GM12878 (cell line): ENCODE measurements around the gene SURF4. TPM values are rescaled to one million over a fixed set of nuclear protein-coding genes. Genes with fewer than 3 reads are reported as not detected.

ENCODE experiments used
- MXI1 ChIP-seq: fragments of 150-350 bp; IDR thresholded peaks from 2 replicates; pipeline ENCODE4 v1.6.1; 2011; ENCODE audit warnings: low read depth, mild to moderate bottlenecking, inconsistent platforms, low read length, improper control_type of control experiment
- NR2F1 ChIP-seq: fragments of 450-650 bp; conservative IDR thresholded peaks from 2 replicates; pipeline ENCODE4 v1.6.1; 2017; ENCODE audit warnings: mild to moderate bottlenecking
- PML ChIP-seq: IDR thresholded peaks from 2 replicates; pipeline ENCODE4 v1.6.1; 2012; ENCODE audit warnings: low read length, inconsistent platforms
- POU2F2 ChIP-seq: IDR thresholded peaks from 3 replicates; pipeline ENCODE4 v1.6.1; 2011; ENCODE audit warnings: low read depth, mild to moderate bottlenecking, low read length, borderline replicate concordance
- RB1 ChIP-seq: fragments of 450-650 bp; formaldehyde crosslinking; IDR thresholded peaks from 2 replicates; pipeline ENCODE4 v1.6.1; 2017; ENCODE audit warnings: mild to moderate bottlenecking, borderline replicate concordance
- SMAD5 ChIP-seq: IDR thresholded peaks from 2 replicates; pipeline ENCODE4 v1.6.1; 2016; ENCODE audit warnings: antibody characterized with exemption, low read depth
- SUZ12 ChIP-seq: fragments of 200-600 bp; sonication (generic); IDR thresholded peaks from one replicate; pipeline ENCODE4 v1.6.1; 2018; ENCODE audit warnings: antibody characterized with exemption, mild to moderate bottlenecking; ENCODE audit not compliant: unreplicated experiment
- ZZZ3 ChIP-seq: IDR thresholded peaks from 2 replicates; pipeline ENCODE4 v1.6.1; 2011; ENCODE audit warnings: low read depth; ENCODE audit not compliant: control insufficient read depth, insufficient read length
- polyA plus RNA-seq, 11 experiments: library from polyadenylated mRNA; depleted of rRNA in 4 of 11; unstranded in 6 of 11; stranded (reverse) in 5 of 11; fragments of >200 nt; fragmentation: Nextera tagmentation in 4 of 11; fragmentation: Illumina TruSeq in 1 of 11; extraction: Ambion mirVana in 4 of 11; extraction: Trizol in 1 of 11; gene quantifications; 1 replicate in 1 of 11; 2 replicates in 10 of 11; pipeline versions ENCODE4 v1.2.1 to v1.2.3, GENCODE V29; 2011 to 2016; ENCODE audit warnings: inconsistent platforms in 2 of 11, missing spikeins in 2 of 11, low read depth in 1 of 11
- total RNA-seq, 4 experiments: library from RNA; depleted of rRNA in 3 of 4; stranded (reverse); fragments of >200 nt in 3 of 4; fragmentation: Illumina TruSeq in 1 of 4; extraction: Trizol in 1 of 4; gene quantifications; 2 replicates each; pipeline versions ENCODE4 v1.2.1 to v1.2.3, GENCODE V29; 2013 to 2021
- TF ChIP-seq, protein P1 (sequence below): fragments of 450-650 bp; IDR thresholded peaks from 2 replicates; pipeline ENCODE4 v1.6.1; 2018; ENCODE audit warnings: mild to moderate bottlenecking, low read depth, moderate library complexity; ENCODE audit not compliant: partially characterized antibody
- TF ChIP-seq, protein P2 (sequence below): IDR thresholded peaks from 2 replicates; pipeline ENCODE4 v1.6.1; 2012; ENCODE audit warnings: low read length, inconsistent platforms
- TF ChIP-seq, protein P3 (sequence below): IDR thresholded peaks from 2 replicates; pipeline ENCODE4 v1.6.1; 2012; ENCODE audit warnings: improper control_type of control experiment, low read depth, low read length; ENCODE audit not compliant: insufficient replicate concordance
- TF ChIP-seq, protein P4 (sequence below): fragments of 450-650 bp; IDR thresholded peaks from 2 replicates; pipeline ENCODE4 v1.6.1; 2016; ENCODE audit warnings: mild to moderate bottlenecking
- TF ChIP-seq, protein P5 (sequence below): IDR thresholded peaks from 2 replicates; pipeline ENCODE4 v1.6.1; 2011; ENCODE audit warnings: borderline replicate concordance, low read depth, mild to moderate bottlenecking, moderate library complexity, low read length; ENCODE audit not compliant: insufficient read depth, poor library complexity, severe bottlenecking
- TF ChIP-seq, protein P6 (sequence below): IDR thresholded peaks from 2 replicates; pipeline ENCODE4 v1.6.1; 2011; ENCODE audit warnings: borderline replicate concordance, low read depth, mild to moderate bottlenecking, moderate library complexity, mixed read lengths, low read length; ENCODE audit not compliant: insufficient read depth; ENCODE audit errors: extremely low read length
- TF ChIP-seq, protein P7 (sequence below): IDR thresholded peaks from 2 replicates; pipeline ENCODE4 v1.6.1; 2012; ENCODE audit warnings: low read depth, low read length, improper control_type of control experiment

Gene SURF4
- total and polyA plus RNA-seq, 10 of the 15 experiments (the other 5 are each of a cell fraction or from before 2014, with no cell fraction given): 6.4 to 134 (median 78.7) TPM

DNA sequence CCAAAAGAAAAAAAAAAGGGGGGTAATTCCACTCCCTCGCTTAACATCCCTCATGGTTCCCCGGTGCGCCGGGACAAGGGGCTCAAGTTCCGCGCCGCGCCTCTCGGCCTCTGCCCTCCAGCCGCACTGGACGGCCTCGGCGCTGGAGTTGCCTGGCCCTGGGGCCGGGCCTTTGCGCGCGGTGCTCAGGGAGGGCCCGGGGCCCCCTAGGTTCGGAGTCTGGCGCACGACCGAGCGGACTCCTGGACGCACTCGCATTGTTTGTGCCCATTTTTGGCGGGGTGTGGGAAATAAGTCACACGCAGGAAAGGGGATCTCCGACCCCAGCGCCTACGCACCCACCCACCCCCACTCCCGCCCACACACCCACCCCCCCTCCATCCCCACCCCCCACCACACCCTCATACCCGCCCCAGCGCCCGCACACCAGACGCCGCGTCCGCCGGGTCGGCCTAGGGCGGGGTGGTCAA is 28.3 kb downstream of the SURF4 start (continued):
- TF ChIP-seq SUZ12: no peak
- TF ChIP-seq NR2F1: 0 out of 2 replicates have a peak, but pooled peaks have one; percentile 41
- TF ChIP-seq, protein P1, sequence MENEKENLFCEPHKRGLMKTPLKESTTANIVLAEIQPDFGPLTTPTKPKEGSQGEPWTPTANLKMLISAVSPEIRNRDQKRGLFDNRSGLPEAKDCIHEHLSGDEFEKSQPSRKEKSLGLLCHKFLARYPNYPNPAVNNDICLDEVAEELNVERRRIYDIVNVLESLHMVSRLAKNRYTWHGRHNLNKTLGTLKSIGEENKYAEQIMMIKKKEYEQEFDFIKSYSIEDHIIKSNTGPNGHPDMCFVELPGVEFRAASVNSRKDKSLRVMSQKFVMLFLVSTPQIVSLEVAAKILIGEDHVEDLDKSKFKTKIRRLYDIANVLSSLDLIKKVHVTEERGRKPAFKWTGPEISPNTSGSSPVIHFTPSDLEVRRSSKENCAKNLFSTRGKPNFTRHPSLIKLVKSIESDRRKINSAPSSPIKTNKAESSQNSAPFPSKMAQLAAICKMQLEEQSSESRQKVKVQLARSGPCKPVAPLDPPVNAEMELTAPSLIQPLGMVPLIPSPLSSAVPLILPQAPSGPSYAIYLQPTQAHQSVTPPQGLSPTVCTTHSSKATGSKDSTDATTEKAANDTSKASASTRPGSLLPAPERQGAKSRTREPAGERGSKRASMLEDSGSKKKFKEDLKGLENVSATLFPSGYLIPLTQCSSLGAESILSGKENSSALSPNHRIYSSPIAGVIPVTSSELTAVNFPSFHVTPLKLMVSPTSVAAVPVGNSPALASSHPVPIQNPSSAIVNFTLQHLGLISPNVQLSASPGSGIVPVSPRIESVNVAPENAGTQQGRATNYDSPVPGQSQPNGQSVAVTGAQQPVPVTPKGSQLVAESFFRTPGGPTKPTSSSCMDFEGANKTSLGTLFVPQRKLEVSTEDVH: no peak
- TF ChIP-seq, protein P2, sequence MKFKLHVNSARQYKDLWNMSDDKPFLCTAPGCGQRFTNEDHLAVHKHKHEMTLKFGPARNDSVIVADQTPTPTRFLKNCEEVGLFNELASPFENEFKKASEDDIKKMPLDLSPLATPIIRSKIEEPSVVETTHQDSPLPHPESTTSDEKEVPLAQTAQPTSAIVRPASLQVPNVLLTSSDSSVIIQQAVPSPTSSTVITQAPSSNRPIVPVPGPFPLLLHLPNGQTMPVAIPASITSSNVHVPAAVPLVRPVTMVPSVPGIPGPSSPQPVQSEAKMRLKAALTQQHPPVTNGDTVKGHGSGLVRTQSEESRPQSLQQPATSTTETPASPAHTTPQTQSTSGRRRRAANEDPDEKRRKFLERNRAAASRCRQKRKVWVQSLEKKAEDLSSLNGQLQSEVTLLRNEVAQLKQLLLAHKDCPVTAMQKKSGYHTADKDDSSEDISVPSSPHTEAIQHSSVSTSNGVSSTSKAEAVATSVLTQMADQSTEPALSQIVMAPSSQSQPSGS: no peak
- TF ChIP-seq RB1: no peak
- TF ChIP-seq, protein P3, sequence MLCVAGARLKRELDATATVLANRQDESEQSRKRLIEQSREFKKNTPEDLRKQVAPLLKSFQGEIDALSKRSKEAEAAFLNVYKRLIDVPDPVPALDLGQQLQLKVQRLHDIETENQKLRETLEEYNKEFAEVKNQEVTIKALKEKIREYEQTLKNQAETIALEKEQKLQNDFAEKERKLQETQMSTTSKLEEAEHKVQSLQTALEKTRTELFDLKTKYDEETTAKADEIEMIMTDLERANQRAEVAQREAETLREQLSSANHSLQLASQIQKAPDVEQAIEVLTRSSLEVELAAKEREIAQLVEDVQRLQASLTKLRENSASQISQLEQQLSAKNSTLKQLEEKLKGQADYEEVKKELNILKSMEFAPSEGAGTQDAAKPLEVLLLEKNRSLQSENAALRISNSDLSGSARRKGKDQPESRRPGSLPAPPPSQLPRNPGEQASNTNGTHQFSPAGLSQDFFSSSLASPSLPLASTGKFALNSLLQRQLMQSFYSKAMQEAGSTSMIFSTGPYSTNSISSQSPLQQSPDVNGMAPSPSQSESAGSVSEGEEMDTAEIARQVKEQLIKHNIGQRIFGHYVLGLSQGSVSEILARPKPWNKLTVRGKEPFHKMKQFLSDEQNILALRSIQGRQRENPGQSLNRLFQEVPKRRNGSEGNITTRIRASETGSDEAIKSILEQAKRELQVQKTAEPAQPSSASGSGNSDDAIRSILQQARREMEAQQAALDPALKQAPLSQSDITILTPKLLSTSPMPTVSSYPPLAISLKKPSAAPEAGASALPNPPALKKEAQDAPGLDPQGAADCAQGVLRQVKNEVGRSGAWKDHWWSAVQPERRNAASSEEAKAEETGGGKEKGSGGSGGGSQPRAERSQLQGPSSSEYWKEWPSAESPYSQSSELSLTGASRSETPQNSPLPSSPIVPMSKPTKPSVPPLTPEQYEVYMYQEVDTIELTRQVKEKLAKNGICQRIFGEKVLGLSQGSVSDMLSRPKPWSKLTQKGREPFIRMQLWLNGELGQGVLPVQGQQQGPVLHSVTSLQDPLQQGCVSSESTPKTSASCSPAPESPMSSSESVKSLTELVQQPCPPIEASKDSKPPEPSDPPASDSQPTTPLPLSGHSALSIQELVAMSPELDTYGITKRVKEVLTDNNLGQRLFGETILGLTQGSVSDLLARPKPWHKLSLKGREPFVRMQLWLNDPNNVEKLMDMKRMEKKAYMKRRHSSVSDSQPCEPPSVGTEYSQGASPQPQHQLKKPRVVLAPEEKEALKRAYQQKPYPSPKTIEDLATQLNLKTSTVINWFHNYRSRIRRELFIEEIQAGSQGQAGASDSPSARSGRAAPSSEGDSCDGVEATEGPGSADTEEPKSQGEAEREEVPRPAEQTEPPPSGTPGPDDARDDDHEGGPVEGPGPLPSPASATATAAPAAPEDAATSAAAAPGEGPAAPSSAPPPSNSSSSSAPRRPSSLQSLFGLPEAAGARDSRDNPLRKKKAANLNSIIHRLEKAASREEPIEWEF: no peak
- TF ChIP-seq, protein P4, sequence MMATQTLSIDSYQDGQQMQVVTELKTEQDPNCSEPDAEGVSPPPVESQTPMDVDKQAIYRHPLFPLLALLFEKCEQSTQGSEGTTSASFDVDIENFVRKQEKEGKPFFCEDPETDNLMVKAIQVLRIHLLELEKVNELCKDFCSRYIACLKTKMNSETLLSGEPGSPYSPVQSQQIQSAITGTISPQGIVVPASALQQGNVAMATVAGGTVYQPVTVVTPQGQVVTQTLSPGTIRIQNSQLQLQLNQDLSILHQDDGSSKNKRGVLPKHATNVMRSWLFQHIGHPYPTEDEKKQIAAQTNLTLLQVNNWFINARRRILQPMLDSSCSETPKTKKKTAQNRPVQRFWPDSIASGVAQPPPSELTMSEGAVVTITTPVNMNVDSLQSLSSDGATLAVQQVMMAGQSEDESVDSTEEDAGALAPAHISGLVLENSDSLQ: no peak
- TF ChIP-seq, protein P5, sequence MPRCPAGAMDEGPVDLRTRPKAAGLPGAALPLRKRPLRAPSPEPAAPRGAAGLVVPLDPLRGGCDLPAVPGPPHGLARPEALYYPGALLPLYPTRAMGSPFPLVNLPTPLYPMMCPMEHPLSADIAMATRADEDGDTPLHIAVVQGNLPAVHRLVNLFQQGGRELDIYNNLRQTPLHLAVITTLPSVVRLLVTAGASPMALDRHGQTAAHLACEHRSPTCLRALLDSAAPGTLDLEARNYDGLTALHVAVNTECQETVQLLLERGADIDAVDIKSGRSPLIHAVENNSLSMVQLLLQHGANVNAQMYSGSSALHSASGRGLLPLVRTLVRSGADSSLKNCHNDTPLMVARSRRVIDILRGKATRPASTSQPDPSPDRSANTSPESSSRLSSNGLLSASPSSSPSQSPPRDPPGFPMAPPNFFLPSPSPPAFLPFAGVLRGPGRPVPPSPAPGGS: no peak
- no peak for TF ChIP-seq SMAD5
- TF ChIP-seq, protein P6, sequence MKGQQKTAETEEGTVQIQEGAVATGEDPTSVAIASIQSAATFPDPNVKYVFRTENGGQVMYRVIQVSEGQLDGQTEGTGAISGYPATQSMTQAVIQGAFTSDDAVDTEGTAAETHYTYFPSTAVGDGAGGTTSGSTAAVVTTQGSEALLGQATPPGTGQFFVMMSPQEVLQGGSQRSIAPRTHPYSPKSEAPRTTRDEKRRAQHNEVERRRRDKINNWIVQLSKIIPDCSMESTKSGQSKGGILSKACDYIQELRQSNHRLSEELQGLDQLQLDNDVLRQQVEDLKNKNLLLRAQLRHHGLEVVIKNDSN: no peak
- TF ChIP-seq ZZZ3: no peak
- TF ChIP-seq, protein P7, sequence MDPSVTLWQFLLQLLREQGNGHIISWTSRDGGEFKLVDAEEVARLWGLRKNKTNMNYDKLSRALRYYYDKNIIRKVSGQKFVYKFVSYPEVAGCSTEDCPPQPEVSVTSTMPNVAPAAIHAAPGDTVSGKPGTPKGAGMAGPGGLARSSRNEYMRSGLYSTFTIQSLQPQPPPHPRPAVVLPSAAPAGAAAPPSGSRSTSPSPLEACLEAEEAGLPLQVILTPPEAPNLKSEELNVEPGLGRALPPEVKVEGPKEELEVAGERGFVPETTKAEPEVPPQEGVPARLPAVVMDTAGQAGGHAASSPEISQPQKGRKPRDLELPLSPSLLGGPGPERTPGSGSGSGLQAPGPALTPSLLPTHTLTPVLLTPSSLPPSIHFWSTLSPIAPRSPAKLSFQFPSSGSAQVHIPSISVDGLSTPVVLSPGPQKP: no peak
- TF ChIP-seq PML: no peak
- TF ChIP-seq MXI1: peak; percentile 65; the same call in 1 of the 2 replicates
- TF ChIP-seq POU2F2: no peak
